Stomach (tissue), 4 donors: Measurements from ENCODE around the gene TMEM131.

Experiments used
- CTCF ChIP-seq, 7 experiments: fragments of 450-650 bp in 4 of 7; fragments of 200-600 bp in 3 of 7; sonication (generic) in 3 of 7; IDR thresholded peaks; one replicate each; pipeline ENCODE4 v1.5.1; 2016 to 2019; ENCODE audit warnings: antibody characterized with exemption in 7 of 7, control low read depth in 2 of 7, mild to moderate bottlenecking in 1 of 7
- EP300 ChIP-seq: sonication (generic); formaldehyde crosslinking; IDR thresholded peaks from one replicate; pipeline ENCODE4 v1.6.1; 2017; ENCODE audit warnings: antibody characterized with exemption
- POLR2A ChIP-seq, 4 donors: fragments of 450-650 bp; IDR thresholded peaks; one replicate each; pipeline ENCODE4 v1.6.1; 2016; ENCODE audit warnings: antibody characterized with exemption in 4 of 4, control low read depth in 2 of 4, mild to moderate bottlenecking in 1 of 4, moderate library complexity in 1 of 4
- POLR2AphosphoS5 ChIP-seq, 3 donors: sonication (generic); formaldehyde crosslinking; IDR thresholded peaks; one replicate each; pipeline ENCODE4 v1.6.1; 2016; ENCODE audit warnings: antibody characterized with exemption in 3 of 3

DNA sequence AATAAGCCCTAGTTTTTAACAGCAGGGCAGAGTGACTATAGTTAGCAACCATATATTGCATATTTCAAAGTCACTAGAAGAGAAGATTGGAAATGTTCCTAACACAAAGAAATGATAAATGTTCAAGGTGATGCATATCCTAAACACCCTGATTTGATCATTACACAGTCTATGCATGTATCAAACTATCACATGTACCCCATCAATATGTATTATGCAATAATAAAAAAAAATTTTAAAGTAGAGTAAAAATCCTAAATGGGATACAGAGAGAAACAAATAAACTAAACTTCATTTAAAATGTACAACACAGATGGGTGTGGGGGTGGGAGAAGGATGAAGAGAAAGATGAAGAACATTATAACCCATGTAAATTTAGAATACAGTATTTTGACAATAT is 93.9 kb downstream of the TMEM131 start:
- TF ChIP-seq EP300 (no peak), POLR2AphosphoS5 (IDR thresholded peaks at IDR 0.05) (no peak), CTCF (IDR thresholded peaks at IDR 0.05) (no peak), POLR2A (IDR thresholded peaks at IDR 0.05) (no peak)
